Right renal pelvis (tissue), 4 donors: Measurements from ENCODE around the gene SELENOW. TPM values are rescaled to one million over a fixed set of nuclear protein-coding genes. Genes with fewer than 3 reads are reported as not detected.
"Not testable (repeated sequence)": the region's sequence is repeated elsewhere in the genome, so short reads cannot be mapped to it uniquely, and the experiment has no call there.

ENCODE experiments used
- DNase-seq, 4 donors: peaks; one replicate each; pipeline ENCODE4 v3.0.0-alpha.2; 2013; ENCODE audit warnings: low read depth in 4 of 4, low spot score in 3 of 4, missing footprints in 1 of 4
- polyA plus RNA-seq, 4 donors: library from polyadenylated mRNA; unstranded; fragments of 120-200 nt; gene quantifications; one replicate each; pipeline ENCODE4 v1.2.1, GENCODE V29; 2013; ENCODE audit not compliant: insufficient read length in 4 of 4

The SELENOW gene
- polyA plus RNA-seq, 4 donors = 133 to 161 (median 144) TPM

- DNase-seq = no peak
Observed at GRCh38 chr19:47755762-47756626, 22.5 kb upstream of the SELENOW start.

GRCh38 chr19:47756627-47756929 is 21.9 kb upstream of the SELENOW start:
- no peak for DNase-seq

- DNase-seq = no peak
Observed at GRCh38 chr19:47756953-47757608, 21.4 kb upstream of the SELENOW start.

- no peak for DNase-seq
Observed at GRCh38 chr19:47757617-47758442, 20.7 kb upstream of the SELENOW start.

GRCh38 chr19:47758443-47758804 is 20.1 kb upstream of the SELENOW start:
- DNase-seq = no peak

GRCh38 chr19:47760632-47760999 is 17.9 kb upstream of the SELENOW start:
- no peak for DNase-seq

- DNase-seq = no peak
Observed at GRCh38 chr19:47761566-47761965, 16.9 kb upstream of the SELENOW start.

GRCh38 chr19:47762151-47762550 is 16.4 kb upstream of the SELENOW start:
- DNase-seq = no peak

- DNase-seq = no peak
Observed at GRCh38 chr19:47762615-47763308, 15.7 kb upstream of the SELENOW start.

GRCh38 chr19:47764705-47765104 is 13.8 kb upstream of the SELENOW start:
- not testable (repeated sequence) for DNase-seq

GRCh38 chr19:47765523-47766358 is 12.8 kb upstream of the SELENOW start:
- peak in 1 of 4 donors; percentile 50 for DNase-seq

- DNase-seq = no peak
Observed at GRCh38 chr19:47766359-47766620, 12.2 kb upstream of the SELENOW start.

- DNase-seq = no peak
Observed at GRCh38 chr19:47766670-47767069, 11.8 kb upstream of the SELENOW start.

- DNase-seq = no peak
Observed at GRCh38 chr19:47767349-47767748, 11.2 kb upstream of the SELENOW start.

- no peak for DNase-seq
Observed at GRCh38 chr19:47768604-47769003, 9.9 kb upstream of the SELENOW start.

- DNase-seq = no peak
Observed at GRCh38 chr19:47769534-47769933, 9.0 kb upstream of the SELENOW start.

- DNase-seq = not testable (repeated sequence)
Observed at GRCh38 chr19:47771291-47771690, 7.2 kb upstream of the SELENOW start.

- no peak for DNase-seq
Observed at GRCh38 chr19:47776568-47776967, 1.9 kb upstream of the SELENOW start.

GRCh38 chr19:47777245-47778048 is 1.1 kb upstream of the SELENOW start:
- not testable (repeated sequence) for DNase-seq
